ENCODE measurements around the gene RHOBTB1. TPM values are rescaled to one million over a fixed set of nuclear protein-coding genes. Genes with fewer than 3 reads are reported as not detected.

The RHOBTB1 gene
- total RNA-seq, 1 donor from 2014 or later: 11.0 TPM

- DNase-seq (ENCODE audit: extremely low spot score in 2 of 2): no peak
Measured at GRCh38 chr10:60920479-60920878, 23.5 kb downstream of the RHOBTB1 start.

GRCh38 chr10:60919551-60919950 lies 24.4 kb downstream of the RHOBTB1 start:
- intact Hi-C loops (cut with DNase I): no loop called here
- no peak for DNase-seq (ENCODE audit: extremely low spot score in 2 of 2)
- Histone ChIP-seq H3K36me3 (no peaks in the 10 kb centered on the region), H3K4me1 (peaks cover 24% of the 10 kb centered on the region), H3K27ac (no peak overlapping the region), H3K9me3 (no peaks in the 10 kb centered on the region), H3K4me3 (no peak overlapping the region), H3K27me3 (no peaks in the 10 kb centered on the region)
- TF ChIP-seq, protein P1, sequence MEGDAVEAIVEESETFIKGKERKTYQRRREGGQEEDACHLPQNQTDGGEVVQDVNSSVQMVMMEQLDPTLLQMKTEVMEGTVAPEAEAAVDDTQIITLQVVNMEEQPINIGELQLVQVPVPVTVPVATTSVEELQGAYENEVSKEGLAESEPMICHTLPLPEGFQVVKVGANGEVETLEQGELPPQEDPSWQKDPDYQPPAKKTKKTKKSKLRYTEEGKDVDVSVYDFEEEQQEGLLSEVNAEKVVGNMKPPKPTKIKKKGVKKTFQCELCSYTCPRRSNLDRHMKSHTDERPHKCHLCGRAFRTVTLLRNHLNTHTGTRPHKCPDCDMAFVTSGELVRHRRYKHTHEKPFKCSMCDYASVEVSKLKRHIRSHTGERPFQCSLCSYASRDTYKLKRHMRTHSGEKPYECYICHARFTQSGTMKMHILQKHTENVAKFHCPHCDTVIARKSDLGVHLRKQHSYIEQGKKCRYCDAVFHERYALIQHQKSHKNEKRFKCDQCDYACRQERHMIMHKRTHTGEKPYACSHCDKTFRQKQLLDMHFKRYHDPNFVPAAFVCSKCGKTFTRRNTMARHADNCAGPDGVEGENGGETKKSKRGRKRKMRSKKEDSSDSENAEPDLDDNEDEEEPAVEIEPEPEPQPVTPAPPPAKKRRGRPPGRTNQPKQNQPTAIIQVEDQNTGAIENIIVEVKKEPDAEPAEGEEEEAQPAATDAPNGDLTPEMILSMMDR (IDR thresholded peaks at IDR 0.05): no peak
- no peak for TF ChIP-seq POLR2A (IDR thresholded peaks at IDR 0.05)
- no peak for TF ChIP-seq POLR2AphosphoS5 (IDR thresholded peaks at IDR 0.05; ENCODE audit: insufficient read depth in 1 of 2, low read depth in 1 of 2)

More at GRCh38 chr10:60920479-60920878, 23.5 kb downstream of the RHOBTB1 start:
- Histone ChIP-seq H3K27me3 (no peaks in the 10 kb centered on the region), H3K4me1 (peaks cover 20% of the 10 kb centered on the region), H3K27ac (no peak overlapping the region), H3K4me3 (no peak overlapping the region), H3K9me3 (no peaks in the 10 kb centered on the region), H3K36me3 (no peaks in the 10 kb centered on the region)
- TF ChIP-seq POLR2A (IDR thresholded peaks at IDR 0.05): no peak
- no peak for TF ChIP-seq POLR2AphosphoS5 (IDR thresholded peaks at IDR 0.05; ENCODE audit: insufficient read depth in 1 of 2, low read depth in 1 of 2)
- TF ChIP-seq, protein P1 (IDR thresholded peaks at IDR 0.05): no peak
- intact Hi-C loops (cut with DNase I): no loop called here

- TF ChIP-seq POLR2AphosphoS5 (IDR thresholded peaks at IDR 0.05; ENCODE audit: insufficient read depth in 1 of 2, low read depth in 1 of 2): no peak
- TF ChIP-seq, protein P1 (IDR thresholded peaks at IDR 0.05): no peak
- no peak for TF ChIP-seq POLR2A (IDR thresholded peaks at IDR 0.05)
- no peak for DNase-seq (ENCODE audit: extremely low spot score in 2 of 2)
- H3K27me3 ChIP-seq: no peaks in the 10 kb centered on the region
- no peak overlapping the region for H3K27ac ChIP-seq
- no peak overlapping the region for H3K4me3 ChIP-seq
- intact Hi-C loops (cut with DNase I): no loop called here
- H3K4me1 ChIP-seq: peaks cover 30% of the 10 kb centered on the region
- H3K9me3 ChIP-seq: no peaks in the 10 kb centered on the region
- H3K36me3 ChIP-seq: no peaks in the 10 kb centered on the region
Measured at GRCh38 chr10:60917331-60918280, 26.4 kb downstream of the RHOBTB1 start.

GRCh38 chr10:60916025-60916424 lies 28.0 kb downstream of the RHOBTB1 start:
- intact Hi-C loops (cut with DNase I): no loop called here
- H3K27ac ChIP-seq: peak overlapping the region; percentile 9
- no peaks in the 10 kb centered on the region for H3K9me3 ChIP-seq
- H3K4me1 ChIP-seq: peaks cover 22% of the 10 kb centered on the region
- H3K36me3 ChIP-seq: peaks cover 0 to 1% of the 10 kb centered on the region in 2 donors
- no peak overlapping the region for H3K4me3 ChIP-seq
- DNase-seq (ENCODE audit: extremely low spot score in 2 of 2): no peak
- H3K27me3 ChIP-seq: no peaks in the 10 kb centered on the region
- TF ChIP-seq, protein P1 (IDR thresholded peaks at IDR 0.05): no peak
- no peak for TF ChIP-seq POLR2A (IDR thresholded peaks at IDR 0.05)
- no peak for TF ChIP-seq POLR2AphosphoS5 (IDR thresholded peaks at IDR 0.05; ENCODE audit: insufficient read depth in 1 of 2, low read depth in 1 of 2)

GRCh38 chr10:60914690-60915141 lies 29.3 kb downstream of the RHOBTB1 start:
- no peaks in the 10 kb centered on the region for H3K27me3 ChIP-seq
- H3K36me3 ChIP-seq: peaks cover 0 to 7% of the 10 kb centered on the region in 2 donors
- no peak for DNase-seq (ENCODE audit: extremely low spot score in 2 of 2)
- peaks cover 10% of the 10 kb centered on the region for H3K4me1 ChIP-seq
- intact Hi-C loops (cut with DNase I): no loop called here
- TF ChIP-seq, protein P1 (IDR thresholded peaks at IDR 0.05): no peak
- no peak for TF ChIP-seq POLR2A (IDR thresholded peaks at IDR 0.05)
- no peak for TF ChIP-seq POLR2AphosphoS5 (IDR thresholded peaks at IDR 0.05; ENCODE audit: insufficient read depth in 1 of 2, low read depth in 1 of 2)
- H3K4me3 ChIP-seq: no peak overlapping the region
- H3K27ac ChIP-seq: peak overlapping the region; percentile 46
- H3K9me3 ChIP-seq: no peaks in the 10 kb centered on the region
